ENCODE measurements around the gene TMEM40. TPM values are rescaled to one million over a fixed set of nuclear protein-coding genes. Genes with fewer than 3 reads are reported as not detected.

TMEM40 gene
- total RNA-seq, 4 donors from 2014 or later, result not detected

GRCh38 chr3:12759693-12760565 lies 870 bp upstream of the TMEM40 start:
- Histone ChIP-seq H3K4me1 (peaks cover 0 to 21% (median 3%) of the 10 kb centered on the region in 4 donors), H3K27ac (no peak overlapping the region), H3K4me3 (no peak overlapping the region), H3K36me3 (no peaks in the 10 kb centered on the region), H3K9me3 (no peaks in the 10 kb centered on the region), H3K27me3 (no peaks in the 10 kb centered on the region)
- 64 to 68% methylated on average over 8 of the region's 8 CpGs for WGBS, 2 donors
- TF ChIP-seq POLR2A (IDR thresholded peaks at IDR 0.05) (no peak), EP300 (IDR thresholded peaks at IDR 0.05) (no peak), CTCF (IDR thresholded peaks at IDR 0.05) (no peak)
- no peak for DNase-seq (ENCODE audit: low spot score in 2 of 2)

- Histone ChIP-seq H3K27ac (peak overlapping the region in 3 of 4 donors; percentile 50 to 77 (median 74)), H3K27me3 (no peaks in the 10 kb centered on the region), H3K36me3 (no peaks in the 10 kb centered on the region), H3K9me3 (no peaks in the 10 kb centered on the region), H3K4me1 (peaks cover 0 to 21% (median 3%) of the 10 kb centered on the region in 4 donors), H3K4me3 (no peak overlapping the region)
- peak in 1 of 2 donors; percentile 27 for DNase-seq (ENCODE audit: low spot score in 2 of 2)
- no peak for TF ChIP-seq POLR2A (IDR thresholded peaks at IDR 0.05)
- TF ChIP-seq CTCF (IDR thresholded peaks at IDR 0.05), result no peak
- TF ChIP-seq EP300 (IDR thresholded peaks at IDR 0.05), result no peak
- WGBS, 2 donors, result 25 to 32% methylated on average over 5 of the region's 5 CpGs
Observed at GRCh38 chr3:12758025-12758781, 856 bp downstream of the TMEM40 start.

GRCh38 chr3:12756635-12757034 lies 2.4 kb downstream of the TMEM40 start:
- Histone ChIP-seq H3K4me3 (no peak overlapping the region), H3K4me1 (peaks cover 0 to 21% (median 3%) of the 10 kb centered on the region in 4 donors), H3K27me3 (no peaks in the 10 kb centered on the region), H3K36me3 (no peaks in the 10 kb centered on the region), H3K9me3 (no peaks in the 10 kb centered on the region), H3K27ac (no peak overlapping the region)
- DNase-seq (ENCODE audit: low spot score in 2 of 2), result no peak
- 89 to 93% methylated on average over 3 of the region's 3 CpGs for WGBS, 2 donors
- TF ChIP-seq POLR2A (IDR thresholded peaks at IDR 0.05) (no peak), EP300 (IDR thresholded peaks at IDR 0.05) (no peak), CTCF (IDR thresholded peaks at IDR 0.05) (no peak)

- no peaks in the 10 kb centered on the region for H3K36me3 ChIP-seq
- DNase-seq (ENCODE audit: low spot score in 2 of 2), result no peak
- peaks cover 0 to 21% (median 3%) of the 10 kb centered on the region in 4 donors for H3K4me1 ChIP-seq
- no peak overlapping the region for H3K4me3 ChIP-seq
- no peak overlapping the region for H3K27ac ChIP-seq
- no peaks in the 10 kb centered on the region for H3K27me3 ChIP-seq
- H3K9me3 ChIP-seq, result no peaks in the 10 kb centered on the region
- TF ChIP-seq EP300 (IDR thresholded peaks at IDR 0.05), result no peak
- no peak for TF ChIP-seq POLR2A (IDR thresholded peaks at IDR 0.05)
- TF ChIP-seq CTCF (IDR thresholded peaks at IDR 0.05), result no peak
- WGBS, 2 donors, result 87 to 88% methylated on average over 4 of the region's 4 CpGs
Observed at GRCh38 chr3:12756175-12756574, 2.9 kb downstream of the TMEM40 start.

GRCh38 chr3:12755754-12756153 lies 3.3 kb downstream of the TMEM40 start:
- Histone ChIP-seq H3K4me3 (no peak overlapping the region), H3K4me1 (peaks cover 0 to 21% (median 3%) of the 10 kb centered on the region in 4 donors), H3K9me3 (no peaks in the 10 kb centered on the region), H3K36me3 (no peaks in the 10 kb centered on the region), H3K27ac (no peak overlapping the region), H3K27me3 (no peaks in the 10 kb centered on the region)
- WGBS, 2 donors, result 69 to 72% methylated on average over 6 of the region's 6 CpGs
- TF ChIP-seq EP300 (IDR thresholded peaks at IDR 0.05), result no peak
- no peak for TF ChIP-seq CTCF (IDR thresholded peaks at IDR 0.05)
- no peak for TF ChIP-seq POLR2A (IDR thresholded peaks at IDR 0.05)
- no peak for DNase-seq (ENCODE audit: low spot score in 2 of 2)
